PFSK-1 (cell line): ENCODE measurements around the gene TRAF1.

ENCODE experiments used
- FOXP2 ChIP-seq: optimal IDR thresholded peaks from 2 replicates; pipeline ENCODE3; 2011; ENCODE audit warnings: borderline replicate concordance, control low read depth, inconsistent platforms; ENCODE audit not compliant: insufficient read depth; ENCODE audit errors: extremely low read length, extremely low read depth
- POLR2AphosphoS5 ChIP-seq: IDR thresholded peaks from 2 replicates; pipeline ENCODE4 v1.6.1; 2012; ENCODE audit warnings: low read depth, mild to moderate bottlenecking, control low read depth, low read length, moderate library complexity
- SIN3A ChIP-seq: IDR thresholded peaks from 2 replicates; pipeline ENCODE4 v1.6.1; 2012; ENCODE audit warnings: mild to moderate bottlenecking, low read length, moderate library complexity, borderline replicate concordance; ENCODE audit not compliant: insufficient read depth
- TAF1 ChIP-seq: IDR thresholded peaks from 2 replicates; pipeline ENCODE4 v1.6.1; 2012; ENCODE audit warnings: low read length, control low read depth, borderline replicate concordance; ENCODE audit not compliant: insufficient read depth
- TF ChIP-seq, protein P1 (sequence below), 2 experiments: IDR thresholded peaks; 2 replicates each; pipeline versions ENCODE4 v1.6.1 to v1.8.0; 2011 to 2012; ENCODE audit warnings: low read depth in 2 of 2, low read length in 2 of 2, control low read depth in 1 of 2, inconsistent platforms in 1 of 2, mild to moderate bottlenecking in 1 of 2, moderate library complexity in 1 of 2; ENCODE audit not compliant: insufficient read depth in 1 of 2

TRAF1 gene

DNA sequence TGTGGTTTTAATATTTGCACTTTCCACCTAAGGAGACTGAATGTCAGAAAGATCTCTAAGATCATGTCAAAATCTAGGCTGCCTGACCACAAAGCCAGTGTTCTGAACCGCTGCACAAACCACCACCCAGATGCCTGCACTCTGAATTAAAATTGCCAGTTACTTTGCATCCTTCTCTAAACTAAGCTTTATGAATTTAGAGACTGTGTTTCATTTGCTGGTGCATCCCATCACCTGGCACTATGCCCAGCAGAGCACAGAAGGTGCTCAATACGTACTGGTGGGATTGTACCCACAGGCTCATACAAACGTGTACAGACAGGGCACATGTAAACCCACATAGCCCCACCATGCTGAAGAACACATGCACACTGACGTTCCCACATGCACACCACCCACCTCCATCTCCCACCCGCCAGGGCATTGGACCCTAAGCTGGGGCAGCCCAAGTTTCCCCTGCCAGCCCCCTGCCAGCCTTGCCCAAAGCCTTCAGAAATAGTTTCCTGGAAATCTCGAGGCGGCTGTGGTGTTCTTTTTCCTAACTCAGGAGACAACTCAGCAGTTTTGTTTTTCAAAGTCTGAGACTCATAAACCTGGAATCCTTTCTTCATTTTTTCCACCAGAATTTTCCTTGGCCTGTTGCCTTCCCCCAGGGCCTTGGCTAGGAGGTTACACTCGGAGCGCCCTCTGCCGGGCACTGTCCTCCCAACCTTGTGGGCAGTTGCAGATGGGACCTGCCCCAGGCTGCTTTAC, 9.6 kb upstream of the TRAF1 start:
- TF ChIP-seq SIN3A (no peak), TAF1 (no peak), FOXP2 (no peak), POLR2AphosphoS5 (no peak)
- TF ChIP-seq, protein P1, sequence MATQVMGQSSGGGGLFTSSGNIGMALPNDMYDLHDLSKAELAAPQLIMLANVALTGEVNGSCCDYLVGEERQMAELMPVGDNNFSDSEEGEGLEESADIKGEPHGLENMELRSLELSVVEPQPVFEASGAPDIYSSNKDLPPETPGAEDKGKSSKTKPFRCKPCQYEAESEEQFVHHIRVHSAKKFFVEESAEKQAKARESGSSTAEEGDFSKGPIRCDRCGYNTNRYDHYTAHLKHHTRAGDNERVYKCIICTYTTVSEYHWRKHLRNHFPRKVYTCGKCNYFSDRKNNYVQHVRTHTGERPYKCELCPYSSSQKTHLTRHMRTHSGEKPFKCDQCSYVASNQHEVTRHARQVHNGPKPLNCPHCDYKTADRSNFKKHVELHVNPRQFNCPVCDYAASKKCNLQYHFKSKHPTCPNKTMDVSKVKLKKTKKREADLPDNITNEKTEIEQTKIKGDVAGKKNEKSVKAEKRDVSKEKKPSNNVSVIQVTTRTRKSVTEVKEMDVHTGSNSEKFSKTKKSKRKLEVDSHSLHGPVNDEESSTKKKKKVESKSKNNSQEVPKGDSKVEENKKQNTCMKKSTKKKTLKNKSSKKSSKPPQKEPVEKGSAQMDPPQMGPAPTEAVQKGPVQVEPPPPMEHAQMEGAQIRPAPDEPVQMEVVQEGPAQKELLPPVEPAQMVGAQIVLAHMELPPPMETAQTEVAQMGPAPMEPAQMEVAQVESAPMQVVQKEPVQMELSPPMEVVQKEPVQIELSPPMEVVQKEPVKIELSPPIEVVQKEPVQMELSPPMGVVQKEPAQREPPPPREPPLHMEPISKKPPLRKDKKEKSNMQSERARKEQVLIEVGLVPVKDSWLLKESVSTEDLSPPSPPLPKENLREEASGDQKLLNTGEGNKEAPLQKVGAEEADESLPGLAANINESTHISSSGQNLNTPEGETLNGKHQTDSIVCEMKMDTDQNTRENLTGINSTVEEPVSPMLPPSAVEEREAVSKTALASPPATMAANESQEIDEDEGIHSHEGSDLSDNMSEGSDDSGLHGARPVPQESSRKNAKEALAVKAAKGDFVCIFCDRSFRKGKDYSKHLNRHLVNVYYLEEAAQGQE (IDR thresholded peaks at IDR 0.05; ENCODE audit: insufficient read depth in 1 of 2, low read depth in 2 of 2, low read length in 2 of 2): no peak

DNA sequence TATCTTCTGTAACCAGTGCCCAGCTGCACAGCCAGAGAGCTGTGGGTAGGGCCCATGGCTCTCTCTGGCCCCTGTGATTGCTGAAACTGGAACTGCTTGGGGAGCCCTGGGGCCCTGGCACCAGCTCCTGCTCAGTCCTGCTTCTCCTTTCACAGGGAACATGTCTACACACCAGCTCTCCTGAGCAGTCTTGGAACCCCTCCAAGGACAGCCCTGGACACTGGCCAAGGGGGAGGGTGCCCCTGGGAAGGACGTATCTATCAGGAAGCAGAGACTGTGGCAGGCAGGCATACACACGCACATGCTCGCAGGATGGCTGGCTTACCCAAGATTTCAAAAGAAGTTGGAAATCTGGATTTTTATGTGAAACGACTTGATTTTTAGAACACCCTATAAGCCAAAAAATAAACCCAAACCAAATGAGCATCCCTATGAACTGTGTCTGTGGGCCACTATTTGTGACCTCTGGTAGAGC, 8.8 kb upstream of the TRAF1 start:
- peak; percentile 23 for TF ChIP-seq FOXP2
- 0 out of 2 replicates have a peak, but pooled peaks have one; percentile 27 for TF ChIP-seq SIN3A
- TF ChIP-seq, protein P1 (IDR thresholded peaks at IDR 0.05; ENCODE audit: insufficient read depth in 1 of 2, low read depth in 2 of 2, low read length in 2 of 2): no peak
- TF ChIP-seq TAF1: no peak
- TF ChIP-seq POLR2AphosphoS5: no peak; the same call in 1 of the 2 replicates

DNA sequence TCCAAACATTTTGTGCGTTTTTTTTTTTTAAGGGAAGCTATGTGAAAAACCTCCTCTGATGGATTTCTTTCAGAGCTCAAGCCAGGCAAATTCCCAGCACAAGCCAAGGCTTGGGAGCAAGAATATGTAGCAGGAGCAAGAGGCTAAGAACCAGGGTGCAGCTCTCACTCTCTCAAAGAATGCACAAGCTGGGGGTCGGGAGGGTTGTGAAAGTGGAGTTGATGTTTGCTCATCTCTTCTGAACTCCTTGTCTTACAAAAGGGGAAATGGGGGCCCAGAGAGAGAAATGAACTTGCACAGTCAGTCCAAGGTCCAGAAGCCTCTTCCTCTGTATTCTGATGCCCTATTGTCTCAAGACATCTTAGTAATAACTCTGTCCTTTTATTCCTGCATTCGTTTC, 7.7 kb upstream of the TRAF1 start:
- TF ChIP-seq TAF1 (no peak), FOXP2 (no peak), POLR2AphosphoS5 (no peak), SIN3A (no peak)
- TF ChIP-seq, protein P1 (IDR thresholded peaks at IDR 0.05; ENCODE audit: insufficient read depth in 1 of 2, low read depth in 2 of 2, low read length in 2 of 2): no peak

DNA sequence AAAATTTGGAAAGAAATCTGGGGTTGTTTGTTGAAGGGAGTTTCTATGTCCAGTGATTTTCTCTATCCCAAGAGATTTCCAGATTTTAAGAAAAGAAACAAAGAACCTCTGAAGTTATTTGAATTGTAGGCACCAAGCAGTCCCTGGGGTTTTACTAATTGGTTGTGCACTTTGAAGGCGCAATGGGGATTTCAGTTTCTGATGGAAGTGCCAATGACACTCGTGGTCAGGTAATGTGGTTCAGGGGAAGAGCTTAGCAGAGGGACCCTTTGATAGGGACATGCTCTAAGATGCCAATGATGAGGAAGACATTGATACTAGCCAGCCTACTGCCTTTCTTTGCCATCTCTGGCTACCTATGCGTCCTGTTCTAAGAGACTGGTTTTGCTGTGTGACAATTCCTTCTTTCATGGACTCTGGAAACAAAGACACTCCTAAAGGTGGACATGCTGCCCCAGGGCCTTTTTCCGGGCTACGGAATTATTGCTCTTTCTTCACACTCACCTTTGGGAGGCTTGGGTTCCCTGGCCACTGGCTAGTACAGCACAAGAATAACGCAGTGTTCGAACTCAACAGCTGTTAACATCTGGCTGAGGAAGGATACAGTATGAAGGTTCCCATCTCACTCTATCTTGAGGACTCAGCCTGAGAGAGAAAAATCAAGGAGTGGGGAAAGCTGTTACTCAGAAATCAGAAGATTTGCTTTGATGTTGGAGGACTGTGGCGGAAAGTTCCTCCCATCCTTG, 6.9 kb upstream of the TRAF1 start:
- TF ChIP-seq FOXP2 (no peak), POLR2AphosphoS5 (no peak), TAF1 (no peak), SIN3A (no peak)
- TF ChIP-seq, protein P1 (IDR thresholded peaks at IDR 0.05; ENCODE audit: insufficient read depth in 1 of 2, low read depth in 2 of 2, low read length in 2 of 2): no peak
